ENCODE measurements around the gene SLMAP.

The SLMAP gene

DNA sequence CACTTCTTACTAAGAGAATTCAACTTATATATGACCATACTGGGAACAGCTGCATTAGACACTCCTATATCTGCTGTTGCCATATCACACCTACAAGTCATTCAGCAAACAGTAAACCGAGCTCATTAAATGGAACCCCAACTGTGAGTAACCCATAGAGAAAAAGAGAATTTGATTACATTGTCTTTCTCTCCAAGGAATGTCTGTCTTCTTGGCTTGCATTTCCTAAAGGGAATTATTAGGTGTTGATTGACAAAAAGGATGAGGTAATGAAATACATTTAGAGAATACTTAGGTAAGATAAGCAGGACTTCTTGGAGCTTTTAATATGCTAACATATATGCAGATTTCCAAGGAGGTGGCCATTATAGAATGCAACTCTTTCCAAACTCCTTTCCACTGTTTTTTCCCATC lies 76.8 kb downstream of the SLMAP start:
- Histone ChIP-seq H3K4me1 (no peaks in the 10 kb centered on the region), H3K79me2 (peaks cover 2% of the 10 kb centered on the region), H3K27ac (no peak overlapping the region), H3K9me3 (ENCODE audit: control insufficient read depth, low read length) (no peaks in the 10 kb centered on the region), H3K27me3 (ENCODE audit: control insufficient read depth, insufficient read depth, low read length) (no peaks in the 10 kb centered on the region), H3K4me3 (ENCODE audit: low read depth, low read length) (no peak overlapping the region), H3K36me3 (ENCODE audit: control insufficient read depth, insufficient read depth, low read length) (no peaks in the 10 kb centered on the region), H3K9ac (no peak overlapping the region), H2AFZ (no peak overlapping the region), H3K4me2 (ENCODE audit: low read length) (no peak overlapping the region)
- TF ChIP-seq, protein P1, sequence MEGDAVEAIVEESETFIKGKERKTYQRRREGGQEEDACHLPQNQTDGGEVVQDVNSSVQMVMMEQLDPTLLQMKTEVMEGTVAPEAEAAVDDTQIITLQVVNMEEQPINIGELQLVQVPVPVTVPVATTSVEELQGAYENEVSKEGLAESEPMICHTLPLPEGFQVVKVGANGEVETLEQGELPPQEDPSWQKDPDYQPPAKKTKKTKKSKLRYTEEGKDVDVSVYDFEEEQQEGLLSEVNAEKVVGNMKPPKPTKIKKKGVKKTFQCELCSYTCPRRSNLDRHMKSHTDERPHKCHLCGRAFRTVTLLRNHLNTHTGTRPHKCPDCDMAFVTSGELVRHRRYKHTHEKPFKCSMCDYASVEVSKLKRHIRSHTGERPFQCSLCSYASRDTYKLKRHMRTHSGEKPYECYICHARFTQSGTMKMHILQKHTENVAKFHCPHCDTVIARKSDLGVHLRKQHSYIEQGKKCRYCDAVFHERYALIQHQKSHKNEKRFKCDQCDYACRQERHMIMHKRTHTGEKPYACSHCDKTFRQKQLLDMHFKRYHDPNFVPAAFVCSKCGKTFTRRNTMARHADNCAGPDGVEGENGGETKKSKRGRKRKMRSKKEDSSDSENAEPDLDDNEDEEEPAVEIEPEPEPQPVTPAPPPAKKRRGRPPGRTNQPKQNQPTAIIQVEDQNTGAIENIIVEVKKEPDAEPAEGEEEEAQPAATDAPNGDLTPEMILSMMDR (IDR thresholded peaks at IDR 0.05) = no peak

DNA sequence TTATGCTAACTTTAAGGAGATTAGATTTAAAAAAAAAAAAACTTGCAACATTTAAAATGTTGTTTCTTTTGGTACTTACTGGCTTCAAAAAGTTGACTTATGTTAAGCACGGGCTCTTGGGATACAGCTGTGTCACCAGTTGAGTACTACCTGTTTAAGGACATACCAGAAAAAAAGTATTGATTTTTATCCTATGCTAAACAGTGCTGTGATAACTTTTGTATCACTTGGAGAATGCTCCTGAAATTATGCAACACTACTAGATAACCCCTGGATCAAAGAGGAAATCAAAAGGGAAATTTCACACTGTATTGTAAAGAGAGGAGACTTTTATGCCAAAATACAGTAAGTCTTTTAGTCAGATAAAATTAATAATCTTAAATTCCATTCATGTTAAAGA lies 77.7 kb downstream of the SLMAP start:
- Histone ChIP-seq H3K79me2 (peaks cover 2% of the 10 kb centered on the region), H3K27me3 (ENCODE audit: control insufficient read depth, insufficient read depth, low read length) (no peaks in the 10 kb centered on the region), H3K4me1 (no peaks in the 10 kb centered on the region), H3K9ac (no peak overlapping the region), H3K36me3 (ENCODE audit: control insufficient read depth, insufficient read depth, low read length) (no peaks in the 10 kb centered on the region), H3K4me3 (ENCODE audit: low read depth, low read length) (no peak overlapping the region), H3K4me2 (ENCODE audit: low read length) (no peak overlapping the region), H3K9me3 (ENCODE audit: control insufficient read depth, low read length) (no peaks in the 10 kb centered on the region), H2AFZ (no peak overlapping the region), H3K27ac (no peak overlapping the region)
- TF ChIP-seq, protein P1 (IDR thresholded peaks at IDR 0.05) = no peak

GRCh38 chr3:57837686-57838085 lies 81.6 kb downstream of the SLMAP start:
- peaks cover 2% of the 10 kb centered on the region for H3K79me2 ChIP-seq
- TF ChIP-seq, protein P1 (IDR thresholded peaks at IDR 0.05) = no peak
- no peak overlapping the region for H3K4me3 ChIP-seq (ENCODE audit: low read depth, low read length)
- H3K27ac ChIP-seq = no peak overlapping the region
- no peak overlapping the region for H3K4me2 ChIP-seq (ENCODE audit: low read length)
- no peaks in the 10 kb centered on the region for H3K9me3 ChIP-seq (ENCODE audit: control insufficient read depth, low read length)
- no peaks in the 10 kb centered on the region for H3K4me1 ChIP-seq
- H3K27me3 ChIP-seq (ENCODE audit: control insufficient read depth, insufficient read depth, low read length) = no peaks in the 10 kb centered on the region
- H3K36me3 ChIP-seq (ENCODE audit: control insufficient read depth, insufficient read depth, low read length) = no peaks in the 10 kb centered on the region
- no peak overlapping the region for H2AFZ ChIP-seq
- no peak overlapping the region for H3K9ac ChIP-seq

DNA sequence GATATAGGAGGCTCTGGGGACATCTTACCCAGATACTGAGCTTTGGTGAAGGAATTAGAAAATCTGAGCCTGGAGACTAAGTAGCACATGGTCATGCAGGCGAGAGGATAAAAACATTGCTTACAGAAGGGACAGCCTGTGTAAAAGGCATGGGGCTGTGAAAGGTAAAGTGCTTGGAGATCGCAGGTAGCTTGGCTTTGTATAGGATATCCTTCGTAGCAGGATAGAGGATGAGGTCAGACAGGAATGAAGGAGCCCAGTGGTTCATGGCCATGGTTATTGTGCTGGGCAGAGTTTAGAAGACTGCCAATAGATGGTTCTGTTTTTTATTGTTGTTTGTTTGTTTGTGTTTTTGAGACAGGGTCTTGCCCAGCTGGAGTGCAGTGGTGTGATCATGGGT lies 82.5 kb downstream of the SLMAP start:
- H3K9me3 ChIP-seq (ENCODE audit: control insufficient read depth, low read length) = no peaks in the 10 kb centered on the region
- H3K79me2 ChIP-seq = peaks cover 2% of the 10 kb centered on the region
- TF ChIP-seq, protein P1 (IDR thresholded peaks at IDR 0.05) = no peak
- H3K9ac ChIP-seq = no peak overlapping the region
- no peaks in the 10 kb centered on the region for H3K4me1 ChIP-seq
- no peaks in the 10 kb centered on the region for H3K27me3 ChIP-seq (ENCODE audit: control insufficient read depth, insufficient read depth, low read length)
- no peak overlapping the region for H3K27ac ChIP-seq
- no peak overlapping the region for H2AFZ ChIP-seq
- H3K4me2 ChIP-seq (ENCODE audit: low read length) = no peak overlapping the region
- H3K36me3 ChIP-seq (ENCODE audit: control insufficient read depth, insufficient read depth, low read length) = no peaks in the 10 kb centered on the region
- no peak overlapping the region for H3K4me3 ChIP-seq (ENCODE audit: low read depth, low read length)

GRCh38 chr3:57840473-57840872 lies 84.4 kb downstream of the SLMAP start:
- no peaks in the 10 kb centered on the region for H3K27me3 ChIP-seq (ENCODE audit: control insufficient read depth, insufficient read depth, low read length)
- no peaks in the 10 kb centered on the region for H3K9me3 ChIP-seq (ENCODE audit: control insufficient read depth, low read length)
- no peak overlapping the region for H3K4me2 ChIP-seq (ENCODE audit: low read length)
- H3K9ac ChIP-seq = no peak overlapping the region
- H3K4me1 ChIP-seq = no peaks in the 10 kb centered on the region
- no peak overlapping the region for H3K4me3 ChIP-seq (ENCODE audit: low read depth, low read length)
- H3K27ac ChIP-seq = no peak overlapping the region
- H3K36me3 ChIP-seq (ENCODE audit: control insufficient read depth, insufficient read depth, low read length) = no peaks in the 10 kb centered on the region
- TF ChIP-seq, protein P1 (IDR thresholded peaks at IDR 0.05) = no peak
- H3K79me2 ChIP-seq = no peaks in the 10 kb centered on the region
- H2AFZ ChIP-seq = no peak overlapping the region
